BE2C (cell line): ENCODE data around the gene RALGAPA2.

Source experiments
- DNase-seq: peaks from one replicate; pipeline ENCODE4 v3.0.0-alpha.2; 2020
- H3K27me3 ChIP-seq: fragments of 250-450 bp; sonication (Bioruptor Pico); 2 replicates; pipeline ENCODE4 v1.5.1; 2020; ENCODE audit warnings: mild to moderate bottlenecking
- H3K36me3 ChIP-seq: fragments of 250-450 bp; sonication (Bioruptor Pico); 2 replicates; pipeline ENCODE4 v1.5.1; 2020; ENCODE audit warnings: mild to moderate bottlenecking
- H3K4me1 ChIP-seq: fragments of 250-450 bp; sonication (Bioruptor Pico); 2 replicates; pipeline ENCODE4 v1.5.1; 2020
- H3K4me3 ChIP-seq: 2 replicates; pipeline ENCODE4 v1.5.1; 2011; ENCODE audit warnings: low read depth, low read length
- H3K9me3 ChIP-seq: fragments of 250-450 bp; sonication (Bioruptor Pico); 2 replicates; pipeline ENCODE4 v1.5.1; 2020
- TF ChIP-seq, protein P1 (sequence below): IDR thresholded peaks from 2 replicates; pipeline ENCODE4 v1.5.1; 2012; ENCODE audit warnings: mild to moderate bottlenecking, low read depth, low read length

RALGAPA2 gene

DNA sequence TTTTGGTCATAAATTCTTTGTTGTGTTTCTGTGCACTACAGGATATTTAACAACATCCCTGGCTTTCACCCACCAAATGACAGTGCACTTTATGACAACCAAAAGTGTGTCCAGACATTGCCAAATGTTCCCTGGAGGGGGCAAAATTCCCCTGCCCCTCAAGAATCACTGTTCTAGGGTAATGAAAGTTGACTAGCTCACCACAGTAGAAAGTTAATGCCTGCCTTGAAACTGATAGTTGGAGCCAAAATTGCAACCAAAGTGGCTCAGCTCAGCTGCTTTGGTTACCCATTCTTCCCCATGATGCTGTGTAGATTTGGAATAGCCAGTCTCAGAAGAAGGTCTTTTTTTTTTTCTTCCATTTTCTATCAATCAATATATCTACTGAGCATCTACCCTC, 150.6 kb downstream of the RALGAPA2 start:
- TF ChIP-seq, protein P1, sequence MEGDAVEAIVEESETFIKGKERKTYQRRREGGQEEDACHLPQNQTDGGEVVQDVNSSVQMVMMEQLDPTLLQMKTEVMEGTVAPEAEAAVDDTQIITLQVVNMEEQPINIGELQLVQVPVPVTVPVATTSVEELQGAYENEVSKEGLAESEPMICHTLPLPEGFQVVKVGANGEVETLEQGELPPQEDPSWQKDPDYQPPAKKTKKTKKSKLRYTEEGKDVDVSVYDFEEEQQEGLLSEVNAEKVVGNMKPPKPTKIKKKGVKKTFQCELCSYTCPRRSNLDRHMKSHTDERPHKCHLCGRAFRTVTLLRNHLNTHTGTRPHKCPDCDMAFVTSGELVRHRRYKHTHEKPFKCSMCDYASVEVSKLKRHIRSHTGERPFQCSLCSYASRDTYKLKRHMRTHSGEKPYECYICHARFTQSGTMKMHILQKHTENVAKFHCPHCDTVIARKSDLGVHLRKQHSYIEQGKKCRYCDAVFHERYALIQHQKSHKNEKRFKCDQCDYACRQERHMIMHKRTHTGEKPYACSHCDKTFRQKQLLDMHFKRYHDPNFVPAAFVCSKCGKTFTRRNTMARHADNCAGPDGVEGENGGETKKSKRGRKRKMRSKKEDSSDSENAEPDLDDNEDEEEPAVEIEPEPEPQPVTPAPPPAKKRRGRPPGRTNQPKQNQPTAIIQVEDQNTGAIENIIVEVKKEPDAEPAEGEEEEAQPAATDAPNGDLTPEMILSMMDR: no peak
- Histone ChIP-seq H3K9me3 (no peaks in the 10 kb centered on the region), H3K36me3 (no peaks in the 10 kb centered on the region), H3K4me3 (no peak overlapping the region), H3K4me1 (peaks cover 15% of the 10 kb centered on the region), H3K27me3 (no peaks in the 10 kb centered on the region)
- DNase-seq: no peak

DNA sequence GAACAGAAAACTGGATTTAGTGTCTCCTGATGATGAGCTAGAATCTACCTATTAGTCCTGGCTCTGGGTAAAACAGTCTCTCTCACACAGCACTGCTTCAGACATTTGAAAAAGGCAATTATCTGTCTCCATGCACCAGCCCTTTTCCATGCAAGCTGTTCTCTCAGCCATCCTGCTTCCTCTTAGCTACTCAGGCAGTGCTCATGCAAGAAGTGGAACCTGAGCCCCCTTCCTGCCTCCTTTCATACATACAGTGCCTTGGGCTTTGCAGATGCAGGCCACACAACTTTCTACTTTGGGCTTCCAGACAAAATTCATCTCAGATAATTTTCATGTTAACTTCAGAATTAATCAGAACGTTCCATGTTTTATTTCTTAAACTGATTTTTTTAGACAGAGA, 151.3 kb downstream of the RALGAPA2 start:
- DNase-seq: no peak
- Histone ChIP-seq H3K4me1 (peaks cover 9% of the 10 kb centered on the region), H3K27me3 (no peaks in the 10 kb centered on the region), H3K36me3 (no peaks in the 10 kb centered on the region), H3K4me3 (no peak overlapping the region), H3K9me3 (no peaks in the 10 kb centered on the region)
- TF ChIP-seq, protein P1: no peak

DNA sequence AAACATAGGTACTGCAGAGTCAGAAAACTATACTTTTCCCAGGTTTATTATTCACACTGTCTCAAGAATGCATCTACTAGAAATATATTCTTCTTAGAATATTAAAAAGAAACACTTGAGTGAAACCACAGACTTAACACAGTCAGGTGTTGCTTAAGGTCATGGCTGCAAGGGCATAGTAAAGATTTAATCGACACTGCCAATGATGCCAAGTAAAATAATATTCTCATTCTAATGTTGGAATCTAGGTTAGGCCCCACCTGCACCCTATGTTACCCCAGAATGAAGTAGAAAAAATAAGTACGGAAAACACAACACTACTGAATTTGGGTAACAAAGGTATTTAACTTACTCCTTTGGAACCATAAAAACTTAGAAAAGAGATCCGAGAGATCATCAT, 155.0 kb downstream of the RALGAPA2 start:
- Histone ChIP-seq H3K27me3 (no peaks in the 10 kb centered on the region), H3K9me3 (no peaks in the 10 kb centered on the region), H3K4me1 (no peaks in the 10 kb centered on the region), H3K36me3 (no peaks in the 10 kb centered on the region), H3K4me3 (no peak overlapping the region)
- DNase-seq: no peak
- TF ChIP-seq, protein P1: no peak

DNA sequence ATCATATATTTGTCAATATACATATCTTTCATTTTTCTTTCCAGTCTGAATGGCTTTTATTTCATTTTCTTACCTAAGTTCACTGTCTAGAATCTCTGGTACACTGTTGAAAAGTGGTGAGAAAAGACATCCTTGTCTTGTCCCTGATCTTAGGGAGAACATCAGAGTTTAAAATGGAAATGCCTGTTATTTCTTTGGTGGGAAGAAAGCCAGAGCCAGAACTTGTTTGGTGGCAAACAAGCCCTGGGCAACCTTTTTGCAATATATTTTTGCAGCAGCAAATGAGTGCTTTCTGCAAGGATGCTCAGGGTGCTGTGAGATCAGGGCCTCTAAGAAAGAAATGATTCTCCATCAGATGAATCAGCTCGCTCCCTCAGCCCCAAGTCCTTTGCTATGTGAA, 156.6 kb downstream of the RALGAPA2 start:
- Histone ChIP-seq H3K27me3 (no peaks in the 10 kb centered on the region), H3K4me1 (peaks cover 7% of the 10 kb centered on the region; the same call in 1 of the 2 replicates), H3K4me3 (no peak overlapping the region), H3K36me3 (no peaks in the 10 kb centered on the region), H3K9me3 (no peaks in the 10 kb centered on the region)
- no peak for DNase-seq
- TF ChIP-seq, protein P1: no peak

DNA sequence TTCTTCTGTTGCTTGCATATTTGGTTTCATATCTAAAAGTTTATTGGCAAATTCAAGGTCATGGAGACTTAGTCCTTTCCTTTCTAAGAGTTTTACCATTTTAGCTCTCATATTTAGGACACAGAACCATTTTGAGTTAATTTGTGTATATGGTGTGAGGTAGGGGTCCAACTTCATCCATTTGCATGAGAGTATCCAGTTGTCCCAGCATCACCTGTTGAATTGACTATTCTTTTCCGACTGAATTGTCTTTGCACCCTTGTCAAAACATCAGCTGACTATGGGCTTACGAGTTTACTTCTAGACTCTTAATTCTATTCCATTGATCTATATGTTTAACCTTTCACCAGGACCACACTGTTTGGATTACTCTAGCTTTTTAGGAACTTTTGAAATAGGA, 157.5 kb downstream of the RALGAPA2 start:
- Histone ChIP-seq H3K36me3 (no peaks in the 10 kb centered on the region), H3K4me3 (no peak overlapping the region)
- TF ChIP-seq, protein P1: no peak

DNA sequence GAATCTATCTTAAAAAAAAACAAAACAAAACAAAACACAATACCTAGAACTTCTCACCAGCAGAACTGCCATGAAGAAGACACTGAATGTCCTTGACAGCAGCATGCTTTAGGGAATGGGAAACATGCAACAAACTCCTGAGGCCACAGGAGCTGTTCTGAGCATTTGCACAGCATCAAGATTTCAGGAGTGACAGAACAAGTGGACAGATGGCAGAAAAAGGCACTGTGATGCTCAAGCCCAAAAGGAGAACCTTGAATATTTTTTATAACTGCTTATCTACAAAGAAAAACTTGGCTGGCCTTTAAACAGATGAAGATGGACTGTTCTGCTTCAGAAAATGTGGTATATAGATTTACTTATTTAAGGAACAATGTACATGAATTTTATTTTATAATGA, 158.9 kb downstream of the RALGAPA2 start:
- TF ChIP-seq, protein P1: no peak
- no peaks in the 10 kb centered on the region for H3K9me3 ChIP-seq

More for the DNA sequence above, 157.5 kb downstream of the RALGAPA2 start:
- peaks cover 7% of the 10 kb centered on the region; the same call in 1 of the 2 replicates for H3K4me1 ChIP-seq
- no peaks in the 10 kb centered on the region for H3K9me3 ChIP-seq
- H3K27me3 ChIP-seq: no peaks in the 10 kb centered on the region
- DNase-seq: no peak

More for the DNA sequence above, 158.9 kb downstream of the RALGAPA2 start:
- peaks cover 7% of the 10 kb centered on the region; the same call in 1 of the 2 replicates for H3K4me1 ChIP-seq
- no peaks in the 10 kb centered on the region for H3K36me3 ChIP-seq
- no peaks in the 10 kb centered on the region for H3K27me3 ChIP-seq
- no peak for DNase-seq
- H3K4me3 ChIP-seq: no peak overlapping the region
